ENCODE measurements around the gene CDC42BPG. TPM values are rescaled to one million over a fixed set of nuclear protein-coding genes. Genes with fewer than 3 reads are reported as not detected.

The CDC42BPG gene
- total and polyA plus RNA-seq, 10 of the 15 experiments (the other 5 are each of a cell fraction or from before 2014, with no cell fraction given) = 0.02 to 1.3 (median 0.09) TPM; not detected in 1

DNA sequence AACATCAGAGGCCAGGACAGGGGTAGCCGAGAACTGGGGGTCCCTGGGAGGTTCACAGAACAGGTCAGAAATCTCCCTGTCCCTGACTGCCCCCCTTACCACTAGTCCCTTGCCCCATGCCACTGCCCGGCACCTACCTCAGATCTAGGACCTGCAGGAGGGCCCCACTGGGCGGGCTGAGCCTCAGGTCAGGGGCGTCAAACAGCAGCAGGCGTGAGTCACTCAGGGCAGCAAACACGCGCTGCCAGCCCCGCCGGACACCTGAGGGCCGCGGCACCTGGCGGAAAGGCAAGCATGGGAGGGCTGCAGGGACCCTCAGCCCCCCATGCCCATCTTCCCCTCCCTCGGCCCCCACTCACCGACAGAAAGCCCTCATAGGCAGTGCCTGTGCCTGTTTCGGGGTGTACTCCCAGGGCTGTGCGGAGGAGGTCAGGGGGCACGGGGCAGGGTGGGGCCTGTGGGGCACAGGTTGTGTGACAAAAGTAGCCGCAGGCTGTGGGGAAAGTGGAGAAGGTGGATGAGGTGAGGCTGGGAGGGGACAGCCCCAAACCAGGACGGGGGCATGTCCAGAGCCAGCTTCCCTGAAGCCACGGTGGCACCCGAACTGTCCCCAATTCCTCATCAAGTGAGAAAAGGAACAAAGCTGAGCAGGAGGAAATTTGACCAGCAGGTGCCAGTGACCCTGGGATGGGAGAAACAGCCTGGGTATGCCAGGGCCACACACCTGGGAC is 11.8 kb downstream of the CDC42BPG start (continued):
- TF ChIP-seq JUNB (IDR thresholded peaks at IDR 0.05) (no peak), TAF1 (IDR thresholded peaks at IDR 0.05; ENCODE audit: borderline replicate concordance, low read depth, low read length) (no peak), BMI1 (IDR thresholded peaks at IDR 0.05; ENCODE audit: borderline replicate concordance) (no peak), BACH1 (IDR thresholded peaks at IDR 0.05; ENCODE audit: borderline replicate concordance) (no peak), MXI1 (IDR thresholded peaks at IDR 0.05; ENCODE audit: low read depth, low read length) (no peak), ASH2L (IDR thresholded peaks at IDR 0.05; ENCODE audit: borderline replicate concordance, low read depth) (no peak), NR2C2 (IDR thresholded peaks at IDR 0.05; ENCODE audit: borderline replicate concordance, control insufficient read depth, insufficient read length, low read depth) (no peak), NBN (IDR thresholded peaks at IDR 0.05) (no peak)
- TF ChIP-seq, protein P1, sequence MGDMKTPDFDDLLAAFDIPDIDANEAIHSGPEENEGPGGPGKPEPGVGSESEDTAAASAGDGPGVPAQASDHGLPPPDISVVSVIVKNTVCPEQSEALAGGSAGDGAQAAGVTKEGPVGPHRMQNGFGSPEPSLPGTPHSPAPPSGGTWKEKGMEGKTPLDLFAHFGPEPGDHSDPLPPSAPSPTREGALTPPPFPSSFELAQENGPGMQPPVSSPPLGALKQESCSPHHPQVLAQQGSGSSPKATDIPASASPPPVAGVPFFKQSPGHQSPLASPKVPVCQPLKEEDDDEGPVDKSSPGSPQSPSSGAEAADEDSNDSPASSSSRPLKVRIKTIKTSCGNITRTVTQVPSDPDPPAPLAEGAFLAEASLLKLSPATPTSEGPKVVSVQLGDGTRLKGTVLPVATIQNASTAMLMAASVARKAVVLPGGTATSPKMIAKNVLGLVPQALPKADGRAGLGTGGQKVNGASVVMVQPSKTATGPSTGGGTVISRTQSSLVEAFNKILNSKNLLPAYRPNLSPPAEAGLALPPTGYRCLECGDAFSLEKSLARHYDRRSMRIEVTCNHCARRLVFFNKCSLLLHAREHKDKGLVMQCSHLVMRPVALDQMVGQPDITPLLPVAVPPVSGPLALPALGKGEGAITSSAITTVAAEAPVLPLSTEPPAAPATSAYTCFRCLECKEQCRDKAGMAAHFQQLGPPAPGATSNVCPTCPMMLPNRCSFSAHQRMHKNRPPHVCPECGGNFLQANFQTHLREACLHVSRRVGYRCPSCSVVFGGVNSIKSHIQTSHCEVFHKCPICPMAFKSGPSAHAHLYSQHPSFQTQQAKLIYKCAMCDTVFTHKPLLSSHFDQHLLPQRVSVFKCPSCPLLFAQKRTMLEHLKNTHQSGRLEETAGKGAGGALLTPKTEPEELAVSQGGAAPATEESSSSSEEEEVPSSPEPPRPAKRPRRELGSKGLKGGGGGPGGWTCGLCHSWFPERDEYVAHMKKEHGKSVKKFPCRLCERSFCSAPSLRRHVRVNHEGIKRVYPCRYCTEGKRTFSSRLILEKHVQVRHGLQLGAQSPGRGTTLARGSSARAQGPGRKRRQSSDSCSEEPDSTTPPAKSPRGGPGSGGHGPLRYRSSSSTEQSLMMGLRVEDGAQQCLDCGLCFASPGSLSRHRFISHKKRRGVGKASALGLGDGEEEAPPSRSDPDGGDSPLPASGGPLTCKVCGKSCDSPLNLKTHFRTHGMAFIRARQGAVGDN (IDR thresholded peaks at IDR 0.05) = no peak
- TF ChIP-seq, protein P2, sequence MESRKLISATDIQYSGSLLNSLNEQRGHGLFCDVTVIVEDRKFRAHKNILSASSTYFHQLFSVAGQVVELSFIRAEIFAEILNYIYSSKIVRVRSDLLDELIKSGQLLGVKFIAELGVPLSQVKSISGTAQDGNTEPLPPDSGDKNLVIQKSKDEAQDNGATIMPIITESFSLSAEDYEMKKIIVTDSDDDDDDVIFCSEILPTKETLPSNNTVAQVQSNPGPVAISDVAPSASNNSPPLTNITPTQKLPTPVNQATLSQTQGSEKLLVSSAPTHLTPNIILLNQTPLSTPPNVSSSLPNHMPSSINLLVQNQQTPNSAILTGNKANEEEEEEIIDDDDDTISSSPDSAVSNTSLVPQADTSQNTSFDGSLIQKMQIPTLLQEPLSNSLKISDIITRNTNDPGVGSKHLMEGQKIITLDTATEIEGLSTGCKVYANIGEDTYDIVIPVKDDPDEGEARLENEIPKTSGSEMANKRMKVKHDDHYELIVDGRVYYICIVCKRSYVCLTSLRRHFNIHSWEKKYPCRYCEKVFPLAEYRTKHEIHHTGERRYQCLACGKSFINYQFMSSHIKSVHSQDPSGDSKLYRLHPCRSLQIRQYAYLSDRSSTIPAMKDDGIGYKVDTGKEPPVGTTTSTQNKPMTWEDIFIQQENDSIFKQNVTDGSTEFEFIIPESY (IDR thresholded peaks at IDR 0.05) = no peak
- TF ChIP-seq, protein P3, sequence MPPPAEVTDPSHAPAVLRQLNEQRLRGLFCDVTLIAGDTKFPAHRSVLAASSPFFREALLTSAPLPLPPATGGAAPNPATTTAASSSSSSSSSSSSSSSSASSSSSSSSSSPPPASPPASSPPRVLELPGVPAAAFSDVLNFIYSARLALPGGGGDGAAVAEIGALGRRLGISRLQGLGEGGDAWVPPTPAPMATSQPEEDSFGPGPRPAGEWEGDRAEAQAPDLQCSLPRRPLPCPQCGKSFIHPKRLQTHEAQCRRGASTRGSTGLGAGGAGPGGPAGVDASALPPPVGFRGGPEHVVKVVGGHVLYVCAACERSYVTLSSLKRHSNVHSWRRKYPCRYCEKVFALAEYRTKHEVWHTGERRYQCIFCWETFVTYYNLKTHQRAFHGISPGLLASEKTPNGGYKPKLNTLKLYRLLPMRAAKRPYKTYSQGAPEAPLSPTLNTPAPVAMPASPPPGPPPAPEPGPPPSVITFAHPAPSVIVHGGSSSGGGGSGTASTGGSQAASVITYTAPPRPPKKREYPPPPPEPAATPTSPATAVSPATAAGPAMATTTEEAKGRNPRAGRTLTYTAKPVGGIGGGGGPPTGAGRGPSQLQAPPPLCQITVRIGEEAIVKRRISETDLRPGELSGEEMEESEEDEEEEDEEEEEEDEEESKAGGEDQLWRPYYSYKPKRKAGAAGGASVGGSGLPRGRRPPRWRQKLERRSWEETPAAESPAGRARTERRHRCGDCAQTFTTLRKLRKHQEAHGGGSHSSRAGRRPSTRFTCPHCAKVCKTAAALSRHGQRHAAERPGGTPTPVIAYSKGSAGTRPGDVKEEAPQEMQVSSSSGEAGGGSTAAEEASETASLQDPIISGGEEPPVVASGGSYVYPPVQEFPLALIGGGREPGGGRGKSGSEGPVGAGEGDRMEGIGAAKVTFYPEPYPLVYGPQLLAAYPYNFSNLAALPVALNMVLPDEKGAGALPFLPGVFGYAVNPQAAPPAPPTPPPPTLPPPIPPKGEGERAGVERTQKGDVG (CRISPR knock-in tag; IDR thresholded peaks at IDR 0.05) = no peak
